Epithelial cell of prostate (primary cell): Measurements from ENCODE around the gene SUPT3H.

Source experiments
- DNase-seq: peaks from one replicate; pipeline ENCODE4 v3.0.0-alpha.2; 2011; ENCODE audit warnings: low read depth, low spot score
- H3K27ac ChIP-seq: fragments of 450-650 bp; 2 replicates; pipeline ENCODE4 v1.5.1; 2017; ENCODE audit warnings: mild to moderate bottlenecking

SUPT3H gene

DNA sequence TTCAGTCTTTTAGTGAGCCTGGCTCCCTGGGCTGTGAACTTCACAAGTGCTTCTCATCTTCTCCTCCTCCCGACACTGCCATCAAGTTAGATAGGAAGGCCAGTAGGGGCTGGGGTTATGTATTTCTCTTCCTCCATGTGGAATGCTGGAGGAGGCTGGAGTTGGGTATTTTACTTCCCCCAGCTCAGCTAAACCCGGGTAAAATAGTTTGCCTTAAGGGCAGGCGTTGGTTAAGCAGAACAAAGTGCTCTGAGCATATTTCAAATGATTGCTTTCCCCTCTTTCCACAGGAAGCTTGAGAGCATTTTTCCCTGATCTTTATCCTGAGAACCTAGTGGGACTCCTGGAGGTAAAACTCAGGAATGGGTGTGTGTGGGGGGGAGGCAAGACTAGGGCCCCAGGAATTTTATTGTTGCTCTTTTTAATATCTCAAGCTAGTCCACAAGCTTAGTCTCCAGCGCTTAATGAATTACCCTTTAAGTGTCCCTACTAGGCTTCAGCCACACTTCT, 16.9 kb upstream of the SUPT3H start:
- no peak for DNase-seq
- no peak overlapping the region for H3K27ac ChIP-seq

GRCh38 chr6:45388328-45388727, 10.6 kb upstream of the SUPT3H start:
- no peak overlapping the region for H3K27ac ChIP-seq
- no peak for DNase-seq

GRCh38 chr6:45387236-45387635, 9.5 kb upstream of the SUPT3H start:
- no peak overlapping the region for H3K27ac ChIP-seq
- DNase-seq = no peak

GRCh38 chr6:45386501-45386900, 8.8 kb upstream of the SUPT3H start:
- DNase-seq = no peak
- H3K27ac ChIP-seq = no peak overlapping the region

DNA sequence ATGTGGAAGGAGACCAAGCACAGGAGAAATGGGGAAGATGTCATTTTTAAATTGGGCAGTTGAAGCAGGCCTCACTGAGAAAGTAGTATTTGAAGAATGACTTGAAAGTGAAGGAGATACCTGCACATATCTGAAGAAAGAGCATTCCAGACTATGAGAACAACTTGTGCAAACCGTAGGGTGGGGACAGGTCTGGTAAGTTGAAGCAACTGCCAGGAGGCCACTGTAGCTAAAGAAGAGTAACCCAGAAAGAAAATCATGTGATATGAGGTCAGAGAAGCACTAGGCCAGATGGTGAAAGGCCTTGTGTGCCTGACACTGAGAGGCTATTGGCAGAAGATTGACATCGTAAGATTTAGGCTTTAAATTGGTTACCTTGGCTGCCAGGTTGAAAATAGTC, 4.7 kb upstream of the SUPT3H start:
- H3K27ac ChIP-seq = no peak overlapping the region
- DNase-seq = no peak

GRCh38 chr6:45378334-45378926, 696 bp upstream of the SUPT3H start:
- DNase-seq = no peak
- peak overlapping the region; percentile 78 for H3K27ac ChIP-seq

DNA sequence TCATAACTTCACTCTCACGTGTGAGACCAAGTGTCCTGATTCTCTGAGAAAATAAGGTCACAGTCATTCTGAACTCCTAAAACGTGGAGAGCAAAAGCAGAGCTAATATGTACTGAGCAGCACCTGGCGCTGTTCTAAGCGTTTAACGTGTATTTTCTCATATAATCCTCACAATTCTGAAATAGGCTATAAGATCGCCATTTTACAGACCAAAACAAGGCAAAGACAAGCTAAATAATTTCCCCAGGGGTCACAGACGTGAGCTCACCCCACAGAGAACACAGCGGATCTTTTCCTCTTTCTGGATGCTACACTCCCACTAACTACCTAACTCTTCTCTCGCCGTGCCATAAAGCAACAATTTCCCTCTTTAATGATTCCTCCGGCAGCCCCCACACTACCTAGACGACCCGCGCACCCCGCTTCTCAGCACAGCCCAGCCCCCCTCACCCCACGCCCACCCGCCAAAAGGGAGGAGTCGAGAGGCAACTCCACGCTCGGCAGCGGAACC, 636 bp downstream of the SUPT3H start:
- DNase-seq = no peak
- peak overlapping the region; percentile 78 for H3K27ac ChIP-seq

- peak overlapping the region; percentile 78 for H3K27ac ChIP-seq
- DNase-seq = no peak
Measured at GRCh38 chr6:45376310-45377042, 1.3 kb downstream of the SUPT3H start.

DNA sequence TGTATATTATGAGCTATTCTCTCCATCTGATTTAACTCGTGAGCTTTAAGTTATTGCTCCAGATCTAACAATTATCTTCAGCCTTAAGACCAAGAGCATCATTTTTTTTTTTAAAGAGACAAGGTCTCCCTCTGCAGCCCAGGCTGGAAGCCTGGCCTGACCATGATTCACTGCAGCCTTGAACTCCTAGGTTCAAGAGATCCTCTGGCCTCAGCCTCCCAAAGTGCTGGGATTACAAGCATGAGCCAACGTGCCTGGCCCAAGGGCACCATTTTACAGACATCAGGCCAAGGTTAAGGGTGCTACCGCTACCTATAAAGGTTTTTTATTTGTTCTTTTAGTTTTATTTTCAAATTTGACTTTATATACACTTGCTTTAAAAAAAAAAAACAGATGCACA, 2.3 kb downstream of the SUPT3H start:
- H3K27ac ChIP-seq = no peak overlapping the region
- no peak for DNase-seq

- no peak for DNase-seq
- H3K27ac ChIP-seq = no peak overlapping the region
Measured at GRCh38 chr6:45371924-45372573, 5.7 kb downstream of the SUPT3H start.

DNA sequence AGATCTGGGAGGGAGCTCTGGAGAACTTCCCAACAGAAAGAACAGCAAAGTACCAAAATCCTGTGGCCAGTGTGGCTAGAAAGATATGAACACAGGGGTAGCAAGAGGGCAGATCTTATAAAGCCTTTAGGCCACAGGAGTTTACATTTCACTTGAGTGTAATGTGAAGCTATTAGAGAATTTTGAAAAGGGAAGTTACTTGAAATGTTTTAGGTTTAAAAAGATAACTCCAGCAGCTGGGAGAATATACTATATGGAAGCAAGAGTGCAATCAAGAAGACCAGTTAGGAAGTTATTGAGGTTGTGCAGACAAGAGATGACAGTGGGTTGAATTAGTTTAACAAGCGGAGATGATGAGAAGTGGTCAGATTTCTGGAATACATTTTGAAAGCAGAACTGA, 7.9 kb downstream of the SUPT3H start:
- H3K27ac ChIP-seq = no peak overlapping the region
- DNase-seq = no peak

DNA sequence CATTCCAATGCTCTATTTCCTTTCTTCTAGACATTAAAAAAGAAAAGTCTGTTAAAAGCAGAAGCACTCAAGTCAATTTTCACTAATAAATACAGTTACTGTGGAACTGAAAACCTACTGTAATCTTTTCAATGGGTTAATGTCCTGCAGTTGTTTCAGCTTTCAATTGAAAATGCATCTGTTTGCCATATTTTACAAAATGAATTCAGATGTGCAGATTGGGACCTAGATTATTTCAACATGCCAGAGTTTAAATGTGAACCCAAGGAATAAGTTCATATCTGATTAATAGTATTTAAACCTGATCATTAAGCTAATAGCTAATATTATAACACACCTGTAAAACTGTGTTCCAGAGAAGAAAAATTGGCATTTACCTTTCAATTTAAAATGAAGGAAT, 9.7 kb downstream of the SUPT3H start:
- H3K27ac ChIP-seq = no peak overlapping the region
- DNase-seq = no peak

GRCh38 chr6:45366534-45366933, 11.2 kb downstream of the SUPT3H start:
- no peak for DNase-seq
- no peak overlapping the region for H3K27ac ChIP-seq

DNA sequence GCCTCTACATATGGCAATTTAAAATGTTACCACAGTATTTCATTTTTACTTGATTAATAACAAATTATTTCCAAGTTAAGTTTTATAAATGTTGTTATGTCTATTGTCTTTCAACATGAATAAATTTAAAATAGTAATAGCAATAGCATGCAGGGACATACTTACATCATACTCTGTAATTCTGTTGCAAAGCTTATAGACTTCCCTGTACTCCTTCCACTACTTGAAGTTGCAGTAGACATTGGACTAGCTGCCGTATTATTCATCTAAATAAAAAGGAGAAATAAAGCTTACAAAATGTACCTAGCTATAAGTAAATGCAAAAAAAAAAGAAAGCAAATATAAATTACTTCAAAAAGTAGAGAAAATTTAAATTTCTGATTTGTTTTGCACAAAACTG, 12.7 kb downstream of the SUPT3H start:
- DNase-seq = no peak
- no peak overlapping the region for H3K27ac ChIP-seq

DNA sequence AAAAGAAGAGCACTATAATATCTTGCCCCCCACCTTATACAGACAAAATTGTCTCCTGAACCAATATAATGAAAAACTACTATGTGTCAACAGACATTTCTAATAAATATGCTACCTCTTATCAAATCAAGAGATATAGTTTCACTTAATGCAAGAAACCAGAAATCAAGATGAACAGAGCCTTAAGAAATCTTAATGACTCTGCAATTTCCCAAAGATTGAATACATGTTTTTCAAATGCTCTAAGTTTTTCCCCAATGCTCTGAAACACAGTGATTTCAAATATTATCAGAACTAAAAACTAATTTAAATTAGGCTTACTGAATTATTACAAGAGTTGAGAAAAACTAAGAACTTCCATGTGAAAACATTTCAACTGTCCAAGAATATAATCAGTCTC, 13.3 kb downstream of the SUPT3H start:
- H3K27ac ChIP-seq = no peak overlapping the region
- DNase-seq = no peak

DNA sequence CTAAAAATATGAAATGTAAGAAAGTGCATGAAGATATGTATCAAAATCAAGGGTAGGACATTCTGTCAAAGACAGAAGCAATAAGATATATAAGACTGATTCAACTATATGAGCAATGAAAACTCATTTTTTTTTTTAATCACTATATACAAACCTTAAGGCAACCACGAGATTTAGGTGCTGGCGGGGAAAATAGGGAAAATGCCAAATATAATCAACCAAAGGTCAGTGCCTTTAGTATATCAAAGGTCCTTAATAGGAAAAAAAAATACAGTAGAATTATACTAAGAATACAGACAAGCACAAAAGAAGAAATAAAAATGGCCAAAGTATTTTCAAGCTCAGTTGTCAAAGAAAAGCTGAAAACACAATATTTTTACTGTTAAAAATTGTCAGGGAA, 24.1 kb downstream of the SUPT3H start:
- no peak overlapping the region for H3K27ac ChIP-seq
- no peak for DNase-seq

- H3K27ac ChIP-seq = no peak overlapping the region
- no peak for DNase-seq
Measured at GRCh38 chr6:45351667-45352066, 26.1 kb downstream of the SUPT3H start.

GRCh38 chr6:45351076-45351475, 26.7 kb downstream of the SUPT3H start:
- no peak for DNase-seq

GRCh38 chr6:45350186-45350710, 27.5 kb downstream of the SUPT3H start:
- no peak for DNase-seq
- no peak overlapping the region for H3K27ac ChIP-seq

More at GRCh38 chr6:45351076-45351475, 26.7 kb downstream of the SUPT3H start:
- H3K27ac ChIP-seq = no peak overlapping the region

DNA sequence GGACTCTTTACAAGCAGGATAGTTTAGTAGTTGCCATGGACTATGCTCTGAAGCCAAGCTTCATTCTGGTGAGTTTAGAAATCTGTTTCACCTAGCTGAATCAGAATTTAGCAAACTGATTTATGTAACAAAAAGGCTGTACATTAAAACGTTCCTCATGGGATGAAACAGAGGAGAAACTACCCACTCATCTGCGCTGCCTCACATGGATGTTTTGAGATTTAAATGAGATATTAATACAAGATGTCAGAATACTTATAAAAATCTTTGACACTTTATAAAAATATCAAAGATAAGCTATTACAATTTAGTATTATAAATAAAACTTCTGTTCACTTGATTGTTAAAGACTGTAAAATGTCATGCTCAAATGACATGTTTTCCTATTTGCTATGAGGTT, 32.8 kb downstream of the SUPT3H start:
- DNase-seq = no peak

GRCh38 chr6:45328523-45328922, 49.2 kb downstream of the SUPT3H start:
- no peak for DNase-seq
- H3K27ac ChIP-seq = no peak overlapping the region

More for the DNA sequence above, 32.8 kb downstream of the SUPT3H start:
- no peak overlapping the region for H3K27ac ChIP-seq
